HCT116 (cell line): ENCODE data around the gene SEMA4C. TPM values are rescaled to one million over a fixed set of nuclear protein-coding genes. Genes with fewer than 3 reads are reported as not detected.

Experiments used
- ATAC-seq: fragments of 200-7000 bp; cut with Tn5 transposase; 2 replicates; pipeline ENCODE4 v1.9.1; 2020; ENCODE audit warnings: mild to moderate bottlenecking, moderate library complexity
- BruUV-seq: library from RNA; stranded (reverse); fragments of 400-500 nt; replicated peaks from 2 replicates; lab custom pipeline; 2021; lab: Mats Ljungman, UMichigan
- CTCF ChIA-PET: fragments of 300-600 bp; sonication (Branson Sonifier 250); formaldehyde crosslinking; loops from one replicate; lab custom pipeline; 2021; ENCODE audit warnings: antibody characterized with exemption; lab: Charles Lee
- POLR2A ChIA-PET: fragments of 300-600, 350-600 bp; sonication (Branson Sonifier 250); formaldehyde crosslinking; loops from one replicate; lab custom pipeline; 2021; ENCODE audit warnings: antibody characterized with exemption; lab: Charles Lee
- RAD21 ChIA-PET, 2 experiments: fragments of 300-600 bp; sonication (Branson Sonifier 250); formaldehyde crosslinking; loops; one replicate each; lab custom pipeline; 2023; ENCODE audit warnings: low total read pairs in 2 of 2; ENCODE audit not compliant: uncharacterized antibody in 2 of 2, unreplicated experiment in 2 of 2, low non-redundant PET in 1 of 2; lab: Charles Lee
- DNase-seq: peaks from one replicate; pipeline ENCODE4 v3.0.0-alpha.2; 2010; ENCODE audit warnings: low read depth, low spot score
- H2AFZ ChIP-seq: fragments of 200-600 bp; shearing (Covaris generic), sonication (generic); 2 replicates; pipeline ENCODE4 v1.6.1; 2017; ENCODE audit warnings: low read depth, mixed run types, mixed read lengths, antibody characterized with exemption, low read length; ENCODE audit not compliant: poor library complexity, severe bottlenecking
- H3K27ac ChIP-seq: 2 replicates; pipeline ENCODE4 v1.5.1; 2012; ENCODE audit warnings: low read depth, low read length
- H3K27me3 ChIP-seq: fragments of 200-600 bp; sonication (generic); 2 replicates; pipeline ENCODE4 v1.6.1; 2016; ENCODE audit warnings: mixed run types, low read length, mixed read lengths; ENCODE audit not compliant: insufficient read depth
- H3K36me3 ChIP-seq, 2 experiments: fragments of 200-500 bp in 1 of 2; fragments of 200-600 bp in 1 of 2; sonication (Bioruptor generic) in 1 of 2; sonication (generic) in 1 of 2; 2 replicates each; pipeline versions ENCODE4 v1.5.1 to v1.6.1; 2014 to 2016; ENCODE audit warnings: low read length in 2 of 2, inconsistent platforms in 1 of 2, mixed read lengths in 1 of 2, mixed run types in 1 of 2; ENCODE audit not compliant: insufficient read depth in 2 of 2, control insufficient read depth in 1 of 2
- H3K4me1 ChIP-seq, 2 experiments: fragments of 200-600 bp in 1 of 2; sonication (generic) in 1 of 2; 2 replicates each; pipeline versions ENCODE4 v1.5.1 to v1.6.1; 2012 to 2017; ENCODE audit warnings: low read length in 2 of 2, inconsistent platforms in 1 of 2, mild to moderate bottlenecking in 1 of 2, mixed read lengths in 1 of 2, mixed run types in 1 of 2, moderate library complexity in 1 of 2; ENCODE audit not compliant: insufficient read depth in 2 of 2, control insufficient read depth in 1 of 2
- H3K4me2 ChIP-seq: fragments of 200-600 bp; sonication (generic); 2 replicates; pipeline ENCODE4 v1.6.1; 2017; ENCODE audit warnings: mixed run types, low read length, mixed read lengths
- H3K4me3 ChIP-seq, 2 experiments: fragments of 200-600 bp in 1 of 2; sonication (generic) in 1 of 2; replicated peaks in 1 of 2; 2 replicates each; pipeline ENCODE4 v1.5.1; 2011 to 2016; ENCODE audit warnings: low read length in 2 of 2, control low read depth in 1 of 2, low read depth in 1 of 2, mild to moderate bottlenecking in 1 of 2, mixed read lengths in 1 of 2, mixed run types in 1 of 2
- H3K79me2 ChIP-seq: fragments of 200-600 bp; sonication (generic); 2 replicates; pipeline ENCODE4 v1.6.1; 2017; ENCODE audit warnings: mild to moderate bottlenecking, mixed run types, low read length, moderate library complexity, mixed read lengths; ENCODE audit not compliant: insufficient read depth
- H3K9ac ChIP-seq: fragments of 200-600 bp; sonication (generic); 2 replicates; pipeline ENCODE4 v1.6.1; 2016; ENCODE audit warnings: low read length, mixed read lengths
- H3K9me2 ChIP-seq: fragments of 200-600 bp; sonication (generic), shearing (Covaris generic); 2 replicates; pipeline ENCODE4 v1.6.1; 2017; ENCODE audit warnings: mixed run types, mild to moderate bottlenecking, moderate library complexity; ENCODE audit not compliant: insufficient read depth
- H3K9me3 ChIP-seq, 2 experiments: fragments of 200-500 bp in 1 of 2; fragments of 200-600 bp in 1 of 2; sonication (Bioruptor generic) in 1 of 2; sonication (generic) in 1 of 2; 2 replicates each; pipeline ENCODE4 v1.6.1; 2014 to 2017; ENCODE audit warnings: low read length in 2 of 2, mixed read lengths in 2 of 2, inconsistent platforms in 1 of 2, low read depth in 1 of 2, mild to moderate bottlenecking in 1 of 2, mixed run types in 1 of 2, moderate library complexity in 1 of 2; ENCODE audit not compliant: control insufficient read depth in 1 of 2, insufficient read depth in 1 of 2
- H4K20me1 ChIP-seq: fragments of 200-600 bp; sonication (generic), shearing (Covaris generic); 2 replicates; pipeline ENCODE4 v1.6.1; 2017; ENCODE audit warnings: mixed run types, mild to moderate bottlenecking, moderate library complexity; ENCODE audit not compliant: insufficient read depth
- RAD21 ChIP-seq: IDR thresholded peaks from 2 replicates; pipeline ENCODE4 v1.6.1; 2012; ENCODE audit warnings: low read depth, mild to moderate bottlenecking
- SIN3A ChIP-seq: IDR thresholded peaks from 2 replicates; pipeline ENCODE4 v1.6.1; 2012; ENCODE audit warnings: low read depth
- SRF ChIP-seq: IDR thresholded peaks from 2 replicates; pipeline ENCODE4 v1.6.1; 2012; ENCODE audit warnings: low read depth
- TCF7L2 ChIP-seq: IDR thresholded peaks from 2 replicates; pipeline ENCODE4 v1.7.0; 2011; ENCODE audit warnings: borderline replicate concordance, inconsistent platforms; ENCODE audit not compliant: insufficient read depth, insufficient read length; ENCODE audit errors: extremely low read depth
- ZBTB33 ChIP-seq: IDR thresholded peaks from 2 replicates; pipeline ENCODE4 v1.6.1; 2011; ENCODE audit warnings: mild to moderate bottlenecking, low read length, moderate library complexity; ENCODE audit not compliant: insufficient replicate concordance; ENCODE audit errors: extremely low read depth
- ZFX ChIP-seq: fragments of 450-650 bp; IDR thresholded peaks from 2 replicates; pipeline ENCODE4 v1.6.1; 2017
- intact Hi-C: fragments of 100-400 bp; cut with micrococcal nuclease; formaldehyde crosslinking; loops from 2 replicates; pipeline ENCODE4 v1.10.0; 2022
- total RNA-seq: library from RNA; stranded (reverse); gene quantifications from one replicate; pipeline ENCODE4 v1.2.1, GENCODE V29; 2021; ENCODE audit not compliant: unreplicated experiment

The SEMA4C gene
- total RNA-seq, 1 experiment from 2014 or later: 25.4 TPM

DNA sequence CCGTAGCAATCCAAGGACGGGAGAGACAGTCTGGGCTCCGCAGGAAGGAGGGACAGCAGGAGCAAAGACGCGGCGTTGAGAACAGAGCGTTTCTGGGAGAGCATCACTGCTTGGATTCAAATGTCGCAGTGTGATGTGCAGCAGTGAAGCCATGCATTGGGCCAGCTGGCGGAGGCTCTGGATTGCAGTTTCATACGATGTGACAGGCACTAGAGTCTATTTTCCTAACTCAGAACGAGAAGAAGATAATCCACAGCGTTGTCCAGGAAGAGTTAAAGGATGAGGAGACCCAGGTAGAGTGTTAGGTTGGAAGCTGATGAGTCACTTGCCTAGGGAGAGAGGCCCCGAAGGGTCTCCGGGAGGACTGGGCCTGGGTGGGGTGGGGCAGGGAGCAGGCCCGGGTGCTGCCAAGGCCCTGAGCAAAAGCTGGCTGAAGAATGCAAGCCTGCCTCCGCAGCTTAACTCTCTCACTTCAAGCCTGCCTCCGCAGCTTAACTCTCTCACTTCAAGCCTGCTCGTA is 17.7 kb upstream of the SEMA4C start (continued):
- no peak for TF ChIP-seq SIN3A
- TF ChIP-seq RAD21: no peak
- no peak for TF ChIP-seq TCF7L2
- TF ChIP-seq SRF: no peak
- TF ChIP-seq ZBTB33: no peak

DNA sequence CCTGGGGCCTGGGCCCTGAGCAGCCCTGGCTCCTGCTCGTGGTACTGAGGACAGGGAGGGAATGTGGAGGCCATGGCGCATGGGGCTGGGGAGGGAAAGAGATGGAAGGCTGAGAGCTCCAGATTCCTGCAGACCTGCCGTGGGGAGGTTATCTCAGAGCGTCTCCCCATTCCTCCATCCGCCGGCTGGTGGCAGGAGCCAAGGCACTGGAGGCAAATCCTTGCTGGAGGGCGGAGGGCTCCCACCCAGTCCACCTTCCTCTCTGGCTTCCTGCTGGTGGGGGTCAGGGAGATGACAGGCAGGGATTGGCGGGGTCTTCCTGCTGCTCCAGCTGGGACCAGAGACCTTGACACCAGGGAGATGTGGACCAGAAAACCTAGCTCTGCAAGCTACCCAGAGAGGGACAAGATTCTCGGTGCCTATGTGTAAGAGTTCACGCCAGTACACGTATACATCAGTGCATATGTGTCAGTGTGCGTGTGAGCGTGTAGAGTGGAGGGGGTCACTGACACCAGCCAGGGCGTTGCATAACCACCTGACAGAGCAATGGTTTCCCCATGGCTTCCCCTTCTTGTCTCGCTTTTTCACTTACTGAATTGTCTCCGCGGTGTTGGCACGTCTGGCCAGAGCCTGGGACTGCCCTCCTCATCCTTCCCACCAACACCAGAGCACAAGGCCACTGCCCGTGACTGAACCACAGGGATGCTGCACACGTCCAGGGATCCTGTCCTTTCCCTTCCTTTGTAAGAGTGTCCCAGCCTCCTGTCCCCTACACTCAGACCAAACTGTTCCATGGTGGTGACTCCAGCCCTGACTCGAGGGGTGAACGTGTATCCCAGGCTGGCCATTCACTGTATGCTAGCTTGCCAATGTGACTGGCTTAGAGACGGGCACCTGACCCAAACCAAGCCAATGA is 15.8 kb upstream of the SEMA4C start:
- Histone ChIP-seq H3K9me2 (no peaks in the 10 kb centered on the region), H3K9ac (no peak overlapping the region), H3K27ac (no peak overlapping the region), H3K4me1 (peaks cover 0 to 8% of the 10 kb centered on the region in 2 experiments; a peak in 1 of 4 replicates), H3K9me3 (no peaks in the 10 kb centered on the region), H3K4me3 (no peak overlapping the region), H2AFZ (no peak overlapping the region), H3K27me3 (no peaks in the 10 kb centered on the region), H3K79me2 (no peaks in the 10 kb centered on the region), H3K4me2 (no peak overlapping the region), H3K36me3 (no peaks in the 10 kb centered on the region), H4K20me1 (no peaks in the 10 kb centered on the region)
- POLR2A ChIA-PET: interaction anchor here (0.6 kb wide), 1 partner anchor 14 kb away, joined by 3 read pairs; no protein-coding TSS in a partner anchor
- RAD21 ChIA-PET: no interaction called here
- no peak for TF ChIP-seq ZFX
- no peak for TF ChIP-seq RAD21
- no peak for TF ChIP-seq SRF
- DNase-seq (no peak), ATAC-seq (no peak)
- CTCF ChIA-PET: no interaction called here
- intact Hi-C loops: no loop called here
- no TSS peak for BruUV-seq
